ENCODE data around the gene TBL1Y.

Gene TBL1Y

DNA sequence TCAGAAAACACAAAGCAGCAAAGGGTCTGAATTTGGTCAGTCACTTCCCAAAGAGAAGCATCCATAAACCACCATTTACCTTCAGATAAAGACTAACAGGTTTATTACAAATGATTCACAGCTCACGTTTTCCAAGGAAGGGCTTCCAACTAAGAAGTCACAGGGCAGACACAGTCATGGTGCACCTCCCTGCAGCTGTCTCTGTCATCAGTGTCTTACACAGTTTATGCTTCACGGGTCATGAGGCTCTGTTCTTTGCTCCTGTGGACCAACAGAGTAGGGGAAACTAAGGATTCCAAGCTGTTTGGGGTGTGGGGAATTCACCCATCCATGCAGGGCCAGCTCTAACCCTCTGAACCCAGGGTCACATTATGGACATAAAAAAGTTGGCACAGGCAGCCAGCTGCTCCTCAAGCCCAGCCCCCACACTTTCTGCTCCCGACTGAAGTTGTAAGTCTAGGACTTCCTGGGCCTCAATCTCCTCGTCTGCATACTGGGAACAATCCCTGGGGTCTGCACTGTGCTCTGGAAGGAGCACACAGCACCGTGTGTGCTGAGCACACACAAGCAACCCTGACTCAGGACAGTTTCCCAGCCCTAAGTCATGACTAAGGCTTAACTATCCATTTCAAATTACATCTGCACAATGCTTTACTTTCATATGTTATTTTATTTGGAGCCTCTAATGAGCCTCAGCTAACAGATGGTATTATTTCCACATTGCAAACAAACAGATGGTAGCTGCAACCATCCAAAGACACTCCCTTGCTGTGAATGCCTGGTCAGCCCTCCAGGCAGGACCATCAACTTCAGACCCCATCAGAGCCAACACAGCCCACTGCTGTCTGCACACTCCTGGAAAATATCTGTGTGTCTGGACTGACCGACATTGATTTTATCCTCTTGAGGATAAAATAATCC lies 214.9 kb downstream of the TBL1Y start:
- Histone ChIP-seq H3K27ac (replicated peaks) (no peak overlapping the region), H3K4me3 (replicated peaks; ENCODE audit: insufficient read depth, low read length) (no peak overlapping the region), H3K27me3 (ENCODE audit: insufficient read depth, poor library complexity, severe bottlenecking) (no peaks in the 10 kb centered on the region)
- DNase-seq (ENCODE audit: low read depth in 1 of 2, low spot score in 1 of 2): no peak
- TF ChIP-seq, protein P1, sequence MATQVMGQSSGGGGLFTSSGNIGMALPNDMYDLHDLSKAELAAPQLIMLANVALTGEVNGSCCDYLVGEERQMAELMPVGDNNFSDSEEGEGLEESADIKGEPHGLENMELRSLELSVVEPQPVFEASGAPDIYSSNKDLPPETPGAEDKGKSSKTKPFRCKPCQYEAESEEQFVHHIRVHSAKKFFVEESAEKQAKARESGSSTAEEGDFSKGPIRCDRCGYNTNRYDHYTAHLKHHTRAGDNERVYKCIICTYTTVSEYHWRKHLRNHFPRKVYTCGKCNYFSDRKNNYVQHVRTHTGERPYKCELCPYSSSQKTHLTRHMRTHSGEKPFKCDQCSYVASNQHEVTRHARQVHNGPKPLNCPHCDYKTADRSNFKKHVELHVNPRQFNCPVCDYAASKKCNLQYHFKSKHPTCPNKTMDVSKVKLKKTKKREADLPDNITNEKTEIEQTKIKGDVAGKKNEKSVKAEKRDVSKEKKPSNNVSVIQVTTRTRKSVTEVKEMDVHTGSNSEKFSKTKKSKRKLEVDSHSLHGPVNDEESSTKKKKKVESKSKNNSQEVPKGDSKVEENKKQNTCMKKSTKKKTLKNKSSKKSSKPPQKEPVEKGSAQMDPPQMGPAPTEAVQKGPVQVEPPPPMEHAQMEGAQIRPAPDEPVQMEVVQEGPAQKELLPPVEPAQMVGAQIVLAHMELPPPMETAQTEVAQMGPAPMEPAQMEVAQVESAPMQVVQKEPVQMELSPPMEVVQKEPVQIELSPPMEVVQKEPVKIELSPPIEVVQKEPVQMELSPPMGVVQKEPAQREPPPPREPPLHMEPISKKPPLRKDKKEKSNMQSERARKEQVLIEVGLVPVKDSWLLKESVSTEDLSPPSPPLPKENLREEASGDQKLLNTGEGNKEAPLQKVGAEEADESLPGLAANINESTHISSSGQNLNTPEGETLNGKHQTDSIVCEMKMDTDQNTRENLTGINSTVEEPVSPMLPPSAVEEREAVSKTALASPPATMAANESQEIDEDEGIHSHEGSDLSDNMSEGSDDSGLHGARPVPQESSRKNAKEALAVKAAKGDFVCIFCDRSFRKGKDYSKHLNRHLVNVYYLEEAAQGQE (IDR thresholded peaks at IDR 0.05; ENCODE audit: insufficient replicate concordance, low read depth): no peak
- TF ChIP-seq, protein P2, sequence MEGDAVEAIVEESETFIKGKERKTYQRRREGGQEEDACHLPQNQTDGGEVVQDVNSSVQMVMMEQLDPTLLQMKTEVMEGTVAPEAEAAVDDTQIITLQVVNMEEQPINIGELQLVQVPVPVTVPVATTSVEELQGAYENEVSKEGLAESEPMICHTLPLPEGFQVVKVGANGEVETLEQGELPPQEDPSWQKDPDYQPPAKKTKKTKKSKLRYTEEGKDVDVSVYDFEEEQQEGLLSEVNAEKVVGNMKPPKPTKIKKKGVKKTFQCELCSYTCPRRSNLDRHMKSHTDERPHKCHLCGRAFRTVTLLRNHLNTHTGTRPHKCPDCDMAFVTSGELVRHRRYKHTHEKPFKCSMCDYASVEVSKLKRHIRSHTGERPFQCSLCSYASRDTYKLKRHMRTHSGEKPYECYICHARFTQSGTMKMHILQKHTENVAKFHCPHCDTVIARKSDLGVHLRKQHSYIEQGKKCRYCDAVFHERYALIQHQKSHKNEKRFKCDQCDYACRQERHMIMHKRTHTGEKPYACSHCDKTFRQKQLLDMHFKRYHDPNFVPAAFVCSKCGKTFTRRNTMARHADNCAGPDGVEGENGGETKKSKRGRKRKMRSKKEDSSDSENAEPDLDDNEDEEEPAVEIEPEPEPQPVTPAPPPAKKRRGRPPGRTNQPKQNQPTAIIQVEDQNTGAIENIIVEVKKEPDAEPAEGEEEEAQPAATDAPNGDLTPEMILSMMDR (IDR thresholded peaks at IDR 0.05; ENCODE audit: insufficient read depth, low read length): no peak
- no peak for TF ChIP-seq SPI1 (IDR thresholded peaks at IDR 0.05; ENCODE audit: borderline replicate concordance, low read depth)
- TF ChIP-seq GABPA (IDR thresholded peaks at IDR 0.05; ENCODE audit: low read depth): no peak
- no peak for TF ChIP-seq POLR2AphosphoS5 (IDR thresholded peaks at IDR 0.05; ENCODE audit: low read depth)

DNA sequence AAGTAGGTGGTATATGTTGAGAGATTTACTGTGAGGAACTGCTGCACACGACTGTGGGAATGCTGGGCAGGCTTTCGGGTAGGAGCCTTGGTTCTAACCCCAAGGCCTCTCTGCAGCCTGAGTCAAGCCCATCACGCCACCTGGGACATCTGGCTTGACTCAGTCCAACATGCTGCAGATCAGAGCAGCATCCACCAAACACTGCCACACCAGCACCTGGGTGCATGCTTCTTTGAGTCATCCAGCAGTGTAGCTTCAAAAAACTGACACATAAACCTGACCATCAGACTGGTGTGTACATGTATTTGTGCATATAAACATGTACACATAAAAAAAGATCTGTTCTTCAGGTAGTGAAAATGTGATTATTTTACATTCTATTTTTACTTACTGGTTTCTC lies 217.7 kb downstream of the TBL1Y start:
- Histone ChIP-seq H3K27me3 (ENCODE audit: insufficient read depth, poor library complexity, severe bottlenecking) (no peaks in the 10 kb centered on the region), H3K27ac (replicated peaks) (no peak overlapping the region), H3K4me3 (replicated peaks; ENCODE audit: insufficient read depth, low read length) (no peak overlapping the region)
- no peak for DNase-seq (ENCODE audit: low read depth in 1 of 2, low spot score in 1 of 2)
- TF ChIP-seq, protein P2 (IDR thresholded peaks at IDR 0.05; ENCODE audit: insufficient read depth, low read length): no peak
- TF ChIP-seq, protein P1 (IDR thresholded peaks at IDR 0.05; ENCODE audit: insufficient replicate concordance, low read depth): no peak
- TF ChIP-seq SPI1 (IDR thresholded peaks at IDR 0.05; ENCODE audit: borderline replicate concordance, low read depth): no peak
- TF ChIP-seq POLR2AphosphoS5 (IDR thresholded peaks at IDR 0.05; ENCODE audit: low read depth): no peak
- no peak for TF ChIP-seq GABPA (IDR thresholded peaks at IDR 0.05; ENCODE audit: low read depth)

All from HL-60 (cell line).